Activated CD8-positive, alpha-beta memory T cell treated with anti-CD3 and anti-CD28 coated beads for 4 hours (primary cell): Measurements from ENCODE around the gene INMT.

Experiments used
- DNase-seq, 2 donors: peaks; one replicate each; pipeline ENCODE4 v3.0.0-alpha.2; 2020; ENCODE audit warnings: low read depth in 2 of 2

INMT gene

DNA sequence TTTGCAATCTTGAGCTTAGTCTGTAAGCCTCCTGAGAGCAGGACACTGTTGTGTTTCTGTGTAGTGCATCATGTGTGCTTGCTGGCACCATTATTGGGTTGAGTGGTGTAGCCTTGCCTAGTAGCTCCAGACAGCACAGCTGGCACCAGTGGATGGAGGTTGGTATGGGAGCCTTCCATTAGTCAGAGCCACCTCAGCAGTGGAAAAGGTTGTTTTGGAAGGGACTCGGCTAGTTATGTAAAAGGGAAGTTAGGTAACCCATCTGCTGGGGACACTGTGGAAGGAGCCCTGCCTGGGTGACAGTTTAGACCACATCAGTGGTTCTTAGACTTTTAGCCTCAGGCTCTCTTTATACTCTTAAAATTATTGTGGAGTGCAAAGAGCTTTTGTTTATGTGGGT is 35.6 kb downstream of the INMT start:
- no peak for DNase-seq

DNA sequence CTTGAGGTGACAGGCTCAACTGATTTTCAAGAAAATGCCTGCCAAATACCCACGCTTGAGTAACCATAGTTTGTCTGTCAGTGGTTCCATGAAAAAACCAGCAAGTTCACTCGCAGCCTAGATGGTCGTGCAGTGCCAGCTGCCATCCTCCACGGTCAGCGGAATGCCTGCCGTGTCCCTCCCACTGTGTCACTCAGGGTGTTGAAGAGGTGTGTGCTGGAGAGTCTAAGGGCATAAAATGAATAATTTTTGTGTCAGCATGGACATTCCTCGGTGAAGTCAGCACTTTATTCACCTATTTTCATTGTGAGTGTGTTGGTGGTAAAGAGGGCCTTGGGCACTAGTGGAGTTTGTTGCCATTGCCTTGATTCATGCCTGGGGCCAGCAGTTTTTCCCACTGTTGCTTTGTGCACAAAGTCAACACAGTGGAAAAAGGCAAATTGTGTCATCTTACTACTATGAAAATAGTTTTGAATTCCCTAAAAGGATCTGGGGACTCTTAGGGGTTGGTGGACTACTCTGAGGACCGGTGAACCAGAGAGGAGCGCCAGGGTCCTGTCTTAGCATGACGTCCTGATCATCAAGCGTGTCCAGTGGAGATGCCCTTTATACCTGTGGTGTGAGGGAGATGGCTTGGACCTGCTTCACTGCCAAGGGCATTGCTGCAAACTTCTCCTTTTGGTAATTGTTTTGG is 36.9 kb downstream of the INMT start:
- no peak for DNase-seq

DNA sequence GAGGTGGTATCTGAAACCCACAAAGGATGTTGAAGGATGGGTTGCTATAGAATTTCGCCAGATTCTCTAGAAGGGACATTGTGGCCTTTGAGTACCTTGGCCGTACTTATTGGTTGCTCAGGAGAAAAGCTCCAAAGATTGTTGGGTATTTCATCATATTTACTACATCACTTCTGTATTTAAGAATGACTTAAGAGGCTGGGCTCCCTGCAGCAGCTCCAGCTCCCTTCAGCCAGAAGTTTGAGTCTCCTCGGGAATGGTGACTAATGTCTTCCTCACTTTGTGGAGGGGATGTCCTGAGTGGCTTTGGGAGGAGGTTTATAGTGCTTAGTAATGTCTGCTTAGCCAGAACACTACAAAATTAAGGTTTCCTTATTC is 37.4 kb downstream of the INMT start:
- no peak for DNase-seq

- DNase-seq: no peak
Measured at GRCh38 chr7:30790356-30790755, 38.4 kb downstream of the INMT start.

DNA sequence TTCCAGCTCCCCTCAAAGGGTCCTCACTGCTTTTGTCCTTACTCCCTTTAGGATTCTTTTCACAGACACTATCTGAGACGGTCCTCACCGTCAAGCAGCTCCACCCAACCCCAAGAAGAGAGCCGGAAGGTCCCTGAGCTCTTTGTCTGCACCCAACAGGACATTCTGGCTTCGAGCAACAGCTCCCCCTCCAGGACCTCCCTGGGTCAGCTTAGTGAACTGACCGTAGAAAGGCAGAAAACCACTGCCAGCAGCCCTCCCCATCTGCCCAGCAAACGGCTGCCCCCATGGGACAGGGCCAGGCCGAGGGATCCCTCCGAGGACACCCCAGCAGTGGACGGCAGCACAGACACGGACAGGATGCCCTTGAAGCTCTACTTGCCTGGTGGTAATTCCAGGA is 39.2 kb downstream of the INMT start:
- DNase-seq: no peak

DNA sequence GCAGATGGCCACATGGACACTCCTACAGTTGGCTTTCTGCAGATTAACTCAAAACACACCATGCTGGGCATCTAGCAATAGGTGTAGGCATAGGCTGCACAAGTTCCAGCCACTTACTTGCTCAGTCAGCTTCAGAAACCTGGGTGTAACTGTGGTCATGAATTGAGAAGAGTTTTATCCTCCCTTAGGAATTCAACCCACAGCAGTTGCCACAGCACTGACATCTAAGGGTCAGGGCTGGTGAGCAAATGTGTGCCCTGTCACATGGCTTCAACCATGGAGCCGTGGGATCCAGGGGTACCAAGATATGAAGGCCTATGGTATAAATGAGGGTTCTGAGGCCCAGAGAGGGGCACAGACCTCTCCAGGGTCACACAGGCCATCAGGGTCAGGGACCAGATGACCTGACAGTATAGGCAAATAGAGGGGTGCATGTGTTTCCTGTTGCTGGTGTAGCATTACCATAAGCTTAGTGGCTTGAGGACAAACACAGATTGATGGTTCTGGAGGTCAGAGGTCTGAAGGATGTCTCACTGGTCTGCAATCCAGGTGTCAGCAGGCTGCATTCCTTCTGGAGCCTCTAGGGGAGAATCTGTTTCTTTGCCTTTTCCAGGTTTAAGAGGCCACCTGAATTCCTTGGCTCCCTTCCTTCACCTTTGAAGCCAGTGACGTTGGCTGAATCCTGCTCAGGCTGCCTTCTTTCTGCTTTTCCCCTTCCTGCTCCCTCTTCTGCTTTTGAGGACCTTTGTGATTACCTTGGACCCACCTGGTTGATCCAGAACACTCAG is 43.4 kb downstream of the INMT start:
- no peak for DNase-seq

DNA sequence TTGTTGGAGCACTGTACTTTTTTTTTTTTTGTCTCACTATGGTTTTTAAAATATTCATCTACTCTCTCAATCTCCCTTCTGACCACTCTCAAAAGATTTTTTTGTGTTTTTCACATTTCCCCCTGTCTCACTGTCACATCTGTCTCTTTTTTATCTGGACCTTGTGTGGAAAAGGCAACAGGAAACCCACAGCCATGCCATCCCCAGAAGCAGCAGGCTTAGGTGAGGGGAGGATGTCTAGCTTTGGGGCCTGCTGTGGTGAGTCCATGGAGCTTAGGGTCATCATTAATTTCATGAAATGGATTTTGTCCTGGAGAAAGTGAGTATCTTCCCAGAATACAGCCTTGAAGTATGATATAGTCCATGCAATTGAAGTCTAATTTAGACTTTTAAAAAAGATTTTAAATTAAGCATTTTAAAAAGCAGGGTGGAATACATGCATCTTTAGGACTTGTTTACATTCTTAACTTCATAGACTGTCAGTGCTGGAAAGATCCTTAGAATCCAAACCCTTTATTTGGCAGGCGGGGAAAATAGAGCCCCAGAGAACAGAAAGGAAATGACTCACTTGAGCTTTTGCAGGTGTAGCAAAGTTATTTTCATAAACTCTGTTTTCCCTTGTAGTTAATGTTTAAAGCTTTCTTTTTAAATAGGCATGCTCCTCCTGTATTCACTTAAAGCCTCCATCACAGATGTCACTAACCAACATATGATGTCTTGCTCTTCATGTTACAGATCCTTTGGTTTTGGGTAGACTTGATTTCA is 44.4 kb downstream of the INMT start:
- DNase-seq: no peak

DNA sequence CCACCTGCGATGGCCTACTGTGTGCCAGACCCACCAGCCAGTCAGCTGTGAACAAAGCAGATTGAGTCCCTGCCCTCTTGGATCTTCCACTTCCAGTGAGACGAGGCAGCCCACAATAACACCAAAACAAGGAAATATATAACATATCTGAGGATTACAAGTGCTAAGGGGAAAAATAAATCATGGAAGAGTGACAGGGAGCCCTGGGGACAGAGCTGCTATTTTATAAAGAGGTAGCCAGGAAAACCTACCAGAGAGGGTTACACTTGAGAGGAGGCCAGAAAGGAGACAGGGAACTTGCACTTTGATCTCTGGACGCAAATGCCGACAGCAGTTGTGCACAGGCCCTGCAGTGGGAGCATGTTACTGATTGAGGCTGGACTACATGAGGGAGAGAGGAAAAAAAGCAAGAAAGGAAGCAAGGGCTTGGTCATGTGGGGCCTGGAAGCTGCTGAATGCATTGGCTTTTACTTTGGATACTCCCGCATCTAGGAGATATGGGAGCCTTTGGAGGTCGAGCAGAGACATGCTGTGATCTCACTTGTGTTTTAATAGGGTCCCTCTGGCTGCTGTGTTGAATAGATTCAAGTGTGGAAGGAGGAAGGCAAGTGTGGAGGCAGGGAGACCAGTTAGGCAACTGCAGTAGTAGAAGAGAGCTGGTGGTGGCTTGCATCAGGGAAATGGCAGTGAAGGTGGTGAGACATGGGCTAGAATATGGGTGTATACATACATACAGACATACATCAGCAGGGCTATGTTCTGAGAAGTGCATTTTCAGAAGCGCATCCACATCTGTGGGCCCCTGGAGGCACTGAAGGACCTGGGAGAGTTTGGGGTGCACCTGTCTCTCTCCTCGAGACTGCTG is 45.5 kb downstream of the INMT start:
- DNase-seq: no peak

- no peak for DNase-seq
Measured at GRCh38 chr7:30799206-30799975, 47.5 kb downstream of the INMT start.

DNA sequence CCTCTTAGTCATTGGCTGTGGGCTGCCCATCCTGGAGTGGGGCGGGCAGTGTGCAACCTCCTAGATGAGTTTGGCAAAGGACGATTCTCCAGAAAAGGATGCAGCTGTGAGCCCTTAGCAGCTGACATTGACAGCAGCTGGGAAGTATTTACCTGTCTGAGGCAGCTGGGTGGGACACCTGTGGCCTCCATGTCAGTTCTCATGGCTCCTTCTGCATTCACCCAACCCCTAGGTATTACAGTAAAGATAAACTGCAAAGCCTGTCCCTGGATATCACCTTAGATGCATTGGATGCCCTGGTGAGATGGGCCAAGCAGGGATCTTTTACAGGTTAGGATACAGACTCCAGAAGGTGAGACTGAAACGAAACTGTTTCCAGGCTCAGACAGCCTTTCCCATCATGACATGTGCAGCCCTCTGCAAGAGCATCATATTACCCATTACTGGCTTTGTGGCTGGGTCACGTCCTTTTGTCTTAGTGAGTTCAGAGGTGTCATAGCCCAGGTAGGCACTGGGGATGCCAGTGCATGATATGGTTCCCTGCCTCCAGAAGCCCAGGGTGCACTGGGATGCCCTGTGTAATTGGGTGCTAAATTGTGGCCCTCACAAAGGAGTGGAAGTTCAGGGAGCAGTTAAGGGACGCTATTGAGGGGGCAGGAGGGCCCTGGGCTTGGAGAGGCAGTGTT is 48.2 kb downstream of the INMT start:
- no peak for DNase-seq

DNA sequence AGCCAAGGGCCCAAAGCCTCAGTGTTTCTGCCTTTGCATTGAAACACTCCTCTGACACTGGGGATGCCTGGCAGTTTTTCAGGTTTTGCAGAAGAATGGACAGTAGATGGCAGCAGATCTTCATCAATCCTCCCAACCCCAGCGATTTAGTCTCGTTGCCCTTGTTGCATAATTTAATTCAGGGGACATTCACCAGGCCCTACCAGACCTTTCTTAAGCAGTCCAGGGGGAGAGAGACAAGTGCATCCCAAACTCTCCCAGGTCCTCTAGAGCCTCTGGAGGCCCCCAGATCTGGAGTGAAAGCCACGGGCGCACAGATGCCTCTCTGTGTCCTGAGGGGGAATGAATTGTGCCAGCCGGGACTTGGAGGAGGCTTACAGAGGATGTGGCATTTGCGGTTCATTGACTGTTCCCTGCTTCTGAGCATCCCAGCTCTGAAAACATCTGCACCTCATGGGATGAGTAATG is 48.9 kb downstream of the INMT start:
- no peak for DNase-seq

DNA sequence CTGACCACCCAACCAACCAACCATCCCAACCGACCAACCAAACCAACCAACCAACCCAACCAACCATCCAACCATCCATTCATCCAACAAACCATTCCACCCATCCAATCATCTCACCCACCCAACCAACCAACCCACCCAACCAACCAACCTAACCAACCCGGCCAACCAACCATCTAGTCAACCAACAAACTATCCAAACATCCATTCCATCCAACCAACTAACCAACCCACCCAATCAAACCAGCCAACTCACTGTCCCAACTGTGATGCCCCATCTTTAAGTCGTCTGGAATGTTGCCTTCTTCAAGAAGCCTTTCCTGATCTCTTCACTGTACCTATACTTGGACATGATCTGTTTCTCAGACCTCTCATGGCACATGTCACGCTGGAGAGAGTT is 50.9 kb downstream of the INMT start:
- DNase-seq: no peak

DNA sequence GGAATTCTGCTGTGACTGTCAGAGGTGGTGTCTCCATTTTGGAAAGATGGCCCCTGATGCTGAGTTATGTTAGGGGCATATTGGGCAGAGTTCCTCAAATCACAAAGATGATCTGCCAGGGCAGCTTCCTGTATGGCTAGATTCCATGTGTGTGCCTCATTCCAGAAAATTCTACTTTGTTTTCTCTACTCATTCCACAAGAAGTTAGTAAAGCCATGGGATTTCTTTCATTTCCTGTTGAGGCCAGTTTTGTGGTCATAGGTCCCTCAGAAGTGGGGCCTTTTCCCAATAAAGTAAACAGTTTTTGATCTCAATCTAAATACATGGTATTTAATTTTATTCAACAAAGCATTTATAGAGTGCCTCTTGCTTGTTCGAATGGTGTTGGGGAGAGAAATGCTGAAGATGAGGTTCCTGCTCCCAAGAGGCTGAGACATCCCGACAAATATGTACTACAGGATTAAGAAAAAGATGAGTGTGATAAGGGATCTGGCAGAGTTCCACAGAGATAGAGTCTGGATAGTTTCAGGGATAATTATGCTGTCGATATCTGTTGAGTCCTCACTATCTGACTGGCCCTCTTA is 52.2 kb downstream of the INMT start:
- DNase-seq: no peak

GRCh38 chr7:30805081-30805691 is 53.3 kb downstream of the INMT start:
- DNase-seq: no peak

DNA sequence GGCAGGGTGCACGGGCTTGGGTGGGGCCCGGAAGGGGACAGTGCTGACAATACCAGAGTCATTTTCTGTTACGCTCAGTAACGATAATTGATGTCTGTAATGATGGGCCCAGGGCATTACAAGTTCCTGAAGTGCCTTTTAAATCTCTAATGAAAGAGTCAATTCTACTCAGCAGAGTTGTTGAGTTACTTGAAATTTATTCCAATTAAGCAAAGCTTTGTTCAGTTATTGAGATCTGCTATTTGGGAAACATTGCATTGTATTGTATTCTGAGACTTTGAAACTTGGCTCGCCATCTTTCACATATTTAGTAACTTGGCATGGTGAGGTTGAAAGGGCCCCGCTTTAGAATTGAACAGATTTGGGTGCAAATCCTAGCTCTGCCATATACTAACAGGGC is 54.0 kb downstream of the INMT start:
- DNase-seq: no peak
